Epithelial cell of proximal tubule (primary cell): ENCODE measurements around the gene ZC3H11A. TPM values are rescaled to one million over a fixed set of nuclear protein-coding genes. Genes with fewer than 3 reads are reported as not detected.

ENCODE experiments used
- DNase-seq: peaks from one replicate; pipeline ENCODE4 v3.0.0-alpha.2; 2011; ENCODE audit warnings: low read depth
- H3K4me3 ChIP-seq: 2 replicates; pipeline ENCODE4 v1.5.1; 2011; ENCODE audit warnings: low read depth, mild to moderate bottlenecking, low read length
- total RNA-seq: library from RNA; depleted of rRNA; stranded (reverse); fragments of >200 nt; gene quantifications from 2 replicates; pipeline ENCODE4 v1.2.3, GENCODE V29; 2015
- TF ChIP-seq, protein P1 (sequence below): conservative IDR thresholded peaks from 2 replicates; pipeline ENCODE4 v1.5.1; 2012; ENCODE audit warnings: low read depth, mild to moderate bottlenecking, low read length

The ZC3H11A gene
- total RNA-seq, 1 donor from 2014 or later, result 56.8 TPM

DNA sequence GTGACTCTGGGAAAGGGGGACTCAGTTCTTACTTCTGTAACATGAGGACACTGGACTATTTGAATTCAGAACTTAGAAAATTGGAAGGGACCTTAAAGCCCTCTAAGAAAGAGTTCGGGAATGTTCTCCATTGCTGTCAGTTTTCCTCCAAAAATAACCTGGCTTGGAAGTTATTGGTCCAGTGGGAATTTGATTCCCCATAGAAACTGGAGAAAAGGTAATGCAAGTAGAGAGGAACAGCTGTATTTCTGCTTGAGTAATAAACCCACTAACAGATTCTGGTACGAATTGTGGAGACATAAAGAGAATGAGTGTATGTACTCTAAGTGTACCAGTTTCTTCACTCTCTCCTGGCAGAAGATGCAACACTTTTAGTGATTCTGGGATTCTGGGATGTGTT, 1.8 kb downstream of the ZC3H11A start:
- TF ChIP-seq, protein P1, sequence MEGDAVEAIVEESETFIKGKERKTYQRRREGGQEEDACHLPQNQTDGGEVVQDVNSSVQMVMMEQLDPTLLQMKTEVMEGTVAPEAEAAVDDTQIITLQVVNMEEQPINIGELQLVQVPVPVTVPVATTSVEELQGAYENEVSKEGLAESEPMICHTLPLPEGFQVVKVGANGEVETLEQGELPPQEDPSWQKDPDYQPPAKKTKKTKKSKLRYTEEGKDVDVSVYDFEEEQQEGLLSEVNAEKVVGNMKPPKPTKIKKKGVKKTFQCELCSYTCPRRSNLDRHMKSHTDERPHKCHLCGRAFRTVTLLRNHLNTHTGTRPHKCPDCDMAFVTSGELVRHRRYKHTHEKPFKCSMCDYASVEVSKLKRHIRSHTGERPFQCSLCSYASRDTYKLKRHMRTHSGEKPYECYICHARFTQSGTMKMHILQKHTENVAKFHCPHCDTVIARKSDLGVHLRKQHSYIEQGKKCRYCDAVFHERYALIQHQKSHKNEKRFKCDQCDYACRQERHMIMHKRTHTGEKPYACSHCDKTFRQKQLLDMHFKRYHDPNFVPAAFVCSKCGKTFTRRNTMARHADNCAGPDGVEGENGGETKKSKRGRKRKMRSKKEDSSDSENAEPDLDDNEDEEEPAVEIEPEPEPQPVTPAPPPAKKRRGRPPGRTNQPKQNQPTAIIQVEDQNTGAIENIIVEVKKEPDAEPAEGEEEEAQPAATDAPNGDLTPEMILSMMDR, result no peak
- no peak for DNase-seq
- peak overlapping the region; percentile 90 for H3K4me3 ChIP-seq

DNA sequence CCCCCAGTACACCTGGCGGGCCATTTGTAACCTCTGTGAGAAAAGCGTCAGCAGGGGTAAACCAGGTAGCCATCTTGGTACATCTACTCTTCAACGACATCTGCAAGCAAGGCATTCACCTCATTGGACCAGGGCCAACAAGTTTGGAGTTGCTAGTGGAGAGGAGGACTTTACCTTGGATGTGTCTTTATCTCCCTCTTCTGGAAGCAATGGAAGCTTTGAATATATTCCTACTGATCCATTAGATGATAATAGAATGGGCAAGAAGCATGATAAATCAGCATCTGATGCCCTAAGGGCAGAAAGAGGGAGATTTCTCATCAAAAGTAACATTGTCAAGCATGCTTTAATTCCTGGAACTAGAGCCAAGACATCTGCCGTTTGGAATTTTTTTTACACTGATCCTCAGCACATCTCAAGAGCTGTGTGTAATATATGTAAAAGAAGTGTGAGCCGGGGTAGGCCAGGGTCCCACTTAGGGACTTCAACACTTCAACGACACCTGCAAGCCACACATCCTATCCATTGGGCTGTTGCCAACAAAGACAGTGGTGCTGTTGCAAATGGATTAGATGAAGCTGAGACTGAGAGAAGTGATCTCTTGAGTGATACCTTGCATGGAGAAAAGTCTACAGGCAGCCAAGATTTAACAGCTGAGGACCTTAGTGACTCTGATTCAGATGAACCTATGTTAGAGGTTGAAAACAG, 2.7 kb downstream of the ZC3H11A start:
- TF ChIP-seq, protein P1, result peak; percentile 29
- DNase-seq, result no peak
- no peak overlapping the region for H3K4me3 ChIP-seq

DNA sequence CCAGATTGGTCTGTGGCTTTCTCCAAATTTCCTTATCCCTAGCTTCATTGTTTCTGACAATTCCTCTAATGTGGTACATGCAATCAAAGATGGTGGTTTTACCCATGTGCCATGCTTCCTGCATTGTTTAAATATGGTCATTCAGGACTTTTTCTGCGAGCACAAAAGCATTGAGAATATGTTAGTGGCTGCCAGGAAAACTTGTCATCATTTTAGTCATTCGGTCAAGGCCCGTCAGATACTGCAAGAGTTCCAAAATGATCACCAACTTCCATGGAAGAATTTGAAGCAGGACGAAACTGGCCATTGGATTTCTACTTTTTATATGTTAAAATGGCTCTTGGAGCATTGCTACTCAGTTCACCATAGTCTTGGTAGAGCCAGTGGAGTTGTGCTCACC, 3.7 kb downstream of the ZC3H11A start:
- DNase-seq, result no peak
- TF ChIP-seq, protein P1, result no peak
- no peak overlapping the region for H3K4me3 ChIP-seq

DNA sequence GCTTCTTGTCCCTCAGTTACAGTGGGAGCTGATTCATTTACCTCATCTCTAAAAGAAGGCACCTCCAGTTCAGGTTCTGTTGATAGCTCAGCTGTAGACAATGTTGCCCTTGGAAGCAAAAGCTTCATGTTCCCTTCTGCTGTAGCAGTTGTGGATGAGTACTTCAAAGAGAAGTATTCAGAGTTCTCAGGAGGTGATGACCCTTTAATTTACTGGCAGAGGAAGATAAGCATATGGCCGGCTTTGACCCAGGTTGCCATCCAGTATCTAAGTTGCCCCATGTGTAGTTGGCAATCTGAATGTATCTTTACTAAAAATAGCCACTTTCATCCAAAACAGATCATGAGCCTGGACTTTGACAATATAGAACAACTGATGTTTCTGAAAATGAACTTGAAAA, 4.5 kb downstream of the ZC3H11A start:
- TF ChIP-seq, protein P1, result no peak
- no peak for DNase-seq
- H3K4me3 ChIP-seq, result no peak overlapping the region

DNA sequence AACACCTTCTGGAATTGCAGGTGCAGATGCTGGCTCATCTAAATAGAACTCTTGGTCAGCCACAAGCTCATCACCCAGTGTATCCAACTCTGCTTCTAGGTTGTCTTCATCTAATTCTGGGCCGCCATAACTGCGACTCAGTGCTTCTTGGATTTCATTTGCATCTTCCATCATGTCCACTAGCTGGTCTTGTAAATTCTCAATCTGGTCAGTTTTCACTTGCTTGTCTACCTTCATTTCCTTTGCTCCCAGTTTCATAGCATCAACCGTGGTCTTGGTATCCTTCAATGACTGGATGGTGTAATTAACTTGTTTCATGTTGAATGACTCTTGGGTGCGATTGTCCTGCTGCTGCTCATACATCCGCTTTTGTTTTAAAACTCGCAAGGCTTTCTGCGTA, 10.3 kb downstream of the ZC3H11A start:
- no peak for DNase-seq
- TF ChIP-seq, protein P1, result no peak
- H3K4me3 ChIP-seq, result no peak overlapping the region

DNA sequence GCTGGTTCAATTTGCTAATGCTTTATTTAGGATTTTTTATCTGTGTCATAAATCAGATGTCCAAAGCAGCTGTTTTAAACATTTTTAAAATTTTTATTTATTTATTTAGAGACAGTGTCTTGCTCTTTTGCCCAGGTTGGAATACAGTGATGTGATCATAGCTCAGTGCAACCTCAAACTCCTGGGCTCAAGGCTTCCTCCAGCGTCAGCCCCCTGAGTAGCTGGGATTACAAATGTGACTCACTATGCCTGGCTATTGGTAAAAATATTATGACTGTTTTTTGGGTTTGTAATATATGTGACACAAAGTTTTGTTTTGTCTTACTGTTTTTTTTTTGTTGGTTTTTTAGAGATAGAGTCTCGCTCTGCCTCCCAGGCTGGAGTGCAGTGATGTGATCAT, 11.8 kb downstream of the ZC3H11A start:
- H3K4me3 ChIP-seq, result no peak overlapping the region
- DNase-seq, result no peak
- TF ChIP-seq, protein P1, result no peak
